Keratinocyte (primary cell): ENCODE results near the gene MRPS7. TPM values are rescaled to one million over a fixed set of nuclear protein-coding genes. Genes with fewer than 3 reads are reported as not detected.

Source experiments
- DNase-seq: peaks from one replicate; pipeline ENCODE4 v3.0.0-alpha.2; 2011; ENCODE audit warnings: low read depth, missing footprints, low spot score
- FAIRE-seq: peaks from 2 replicates; lab custom pipeline; 2011; peaks lifted over from hg19 to GRCh38; lab: Jason Lieb, UNC
- H2AFZ ChIP-seq: 2 replicates; pipeline ENCODE4 v1.6.0; 2012; ENCODE audit warnings: low read length, control low read depth, inconsistent platforms; ENCODE audit not compliant: control insufficient read depth
- H3K27ac ChIP-seq: 2 replicates; pipeline ENCODE4 v1.5.1; 2011; ENCODE audit warnings: low read length; ENCODE audit not compliant: control insufficient read depth, insufficient read depth
- H3K27me3 ChIP-seq: 3 replicates; pipeline ENCODE4 v1.6.0; 2011; ENCODE audit warnings: low read length; ENCODE audit not compliant: control insufficient read depth, insufficient read depth; ENCODE audit errors: extremely low read depth
- H3K36me3 ChIP-seq, 2 experiments: 2 replicates in 1 of 2; 3 replicates in 1 of 2; pipeline ENCODE4 v1.5.1; 2011; ENCODE audit warnings: low read length in 2 of 2, mild to moderate bottlenecking in 1 of 2; ENCODE audit not compliant: control insufficient read depth in 2 of 2, insufficient read depth in 2 of 2; ENCODE audit errors: extremely low read depth in 1 of 2
- H3K4me1 ChIP-seq: 3 replicates; pipeline ENCODE4 v1.5.1; 2011; ENCODE audit warnings: low read length; ENCODE audit not compliant: control insufficient read depth, insufficient read depth; ENCODE audit errors: extremely low read depth
- H3K4me2 ChIP-seq: 3 replicates; pipeline ENCODE4 v1.6.0; 2011; ENCODE audit warnings: low read depth, low read length; ENCODE audit not compliant: control insufficient read depth, insufficient read depth; ENCODE audit errors: extremely low read depth
- H3K4me3 ChIP-seq, 3 experiments: fragments of 200-600 bp in 1 of 3; sonication (generic) in 1 of 3; 2 replicates in 2 of 3; 3 replicates in 1 of 3; pipeline ENCODE4 v1.5.1; 2011 to 2016; ENCODE audit warnings: low read length in 3 of 3, mild to moderate bottlenecking in 3 of 3, control low read depth in 2 of 3, inconsistent platforms in 1 of 3, low read depth in 1 of 3, mixed read lengths in 1 of 3, mixed run types in 1 of 3, moderate library complexity in 1 of 3; ENCODE audit not compliant: control insufficient read depth in 2 of 3, insufficient read depth in 2 of 3; ENCODE audit errors: extremely low read depth in 1 of 3
- H3K79me2 ChIP-seq: 2 replicates; pipeline ENCODE4 v1.6.0; 2012; ENCODE audit warnings: low read length; ENCODE audit not compliant: control insufficient read depth, insufficient read depth
- H3K9ac ChIP-seq: 3 replicates; pipeline ENCODE4 v1.6.0; 2011; ENCODE audit warnings: low read length; ENCODE audit not compliant: control insufficient read depth, insufficient read depth; ENCODE audit errors: extremely low read depth
- H3K9me1 ChIP-seq: 3 replicates; pipeline ENCODE4 v1.6.0; 2011; ENCODE audit warnings: low read length; ENCODE audit not compliant: control insufficient read depth, insufficient read depth; ENCODE audit errors: extremely low read depth
- H3K9me3 ChIP-seq: 2 replicates; pipeline ENCODE4 v1.5.1; 2012; ENCODE audit warnings: low read depth, low read length; ENCODE audit not compliant: control insufficient read depth
- H4K20me1 ChIP-seq: 3 replicates; pipeline ENCODE4 v1.6.0; 2011; ENCODE audit warnings: low read length; ENCODE audit not compliant: control insufficient read depth, insufficient read depth; ENCODE audit errors: extremely low read depth
- CTCF ChIP-seq, 3 experiments: IDR thresholded peaks in 1 of 3; conservative IDR thresholded peaks in 1 of 3; optimal IDR thresholded peaks in 1 of 3; 2 replicates in 2 of 3; 3 replicates in 1 of 3; pipeline versions ENCODE3 to v1.5.1; 2011; ENCODE audit warnings: low read length in 3 of 3, mild to moderate bottlenecking in 3 of 3, moderate library complexity in 2 of 3, control low read depth in 1 of 3, inconsistent platforms in 1 of 3; ENCODE audit not compliant: insufficient read depth in 2 of 3; ENCODE audit errors: extremely low read depth in 1 of 3
- EZH2 ChIP-seq: IDR thresholded peaks from one replicate; pipeline ENCODE4 v1.6.1; 2012; ENCODE audit warnings: inconsistent platforms, mild to moderate bottlenecking, low read length, moderate library complexity
- dilution Hi-C: fragments of 300-500 bp; cut with MboI; formaldehyde crosslinking; loops from one replicate; pipeline ENCODE4 v1.7.0; 2020; ENCODE audit warnings: low sequenced_read_pairs; ENCODE audit not compliant: extremely low pct_ligation_motif_present
- polyA plus RNA-seq, 5 experiments: library from polyadenylated mRNA; depleted of rRNA in 3 of 5; stranded (reverse) in 3 of 5; stranded (forward) in 1 of 5; unstranded in 1 of 5; fragments of >200 nt; gene quantifications; 1 replicate in 1 of 5; 2 replicates in 3 of 5; 3 replicates in 1 of 5; pipeline versions ENCODE4 v1.2.1 to v1.2.3, GENCODE V29; 2011 to 2012; ENCODE audit warnings: missing spikeins in 2 of 5, low read depth in 1 of 5, low replicate concordance in 1 of 5

MRPS7 gene
- polyA plus RNA-seq, 1 donor (not counting 4 experiments of a cell fraction or from before 2014, with no cell fraction given): 79.0 TPM

GRCh38 chr17:75313941-75314551 is 52.4 kb downstream of the MRPS7 start:
- Histone ChIP-seq H3K4me2 (no peak overlapping the region), H3K9me1 (no peaks in the 10 kb centered on the region), H3K36me3 (peaks cover 8 to 10% of the 10 kb centered on the region in 2 experiments), H2AFZ (no peak overlapping the region), H3K9me3 (no peaks in the 10 kb centered on the region), H3K27me3 (no peaks in the 10 kb centered on the region), H3K27ac (no peak overlapping the region), H4K20me1 (no peaks in the 10 kb centered on the region), H3K79me2 (no peaks in the 10 kb centered on the region), H3K9ac (no peak overlapping the region), H3K4me3 (no peak overlapping the region), H3K4me1 (peaks cover 4% of the 10 kb centered on the region)
- no peak for FAIRE-seq
- dilution Hi-C loops: no loop called here
- TF ChIP-seq CTCF (optimal IDR thresholded peaks at IDR 0.05 in 1 of 3, IDR thresholded peaks at IDR 0.05 in 1 of 3, conservative IDR thresholded peaks at IDR 0.05 in 1 of 3; ENCODE audit: extremely low read depth in 1 of 3, insufficient read depth in 2 of 3, low read length in 3 of 3): no peak
- no peak for TF ChIP-seq EZH2
- no peak for DNase-seq

- no peaks in the 10 kb centered on the region for H3K79me2 ChIP-seq
- TF ChIP-seq EZH2 (no peak), CTCF (optimal IDR thresholded peaks at IDR 0.05 in 1 of 3, IDR thresholded peaks at IDR 0.05 in 1 of 3, conservative IDR thresholded peaks at IDR 0.05 in 1 of 3; ENCODE audit: extremely low read depth in 1 of 3, insufficient read depth in 2 of 3, low read length in 3 of 3) (no peak)
- no peak overlapping the region for H3K27ac ChIP-seq
- H3K4me2 ChIP-seq: no peak overlapping the region
- H3K4me3 ChIP-seq: no peak overlapping the region
- no peak overlapping the region for H3K9ac ChIP-seq
- no peak for DNase-seq
- H3K9me3 ChIP-seq: no peaks in the 10 kb centered on the region
- no peaks in the 10 kb centered on the region for H4K20me1 ChIP-seq
- H3K27me3 ChIP-seq: no peaks in the 10 kb centered on the region
- dilution Hi-C loops: no loop called here
- H3K9me1 ChIP-seq: no peaks in the 10 kb centered on the region
- no peaks in the 10 kb centered on the region for H3K4me1 ChIP-seq
- H3K36me3 ChIP-seq: peaks cover 15 to 16% of the 10 kb centered on the region in 2 experiments
- no peak overlapping the region for H2AFZ ChIP-seq
- FAIRE-seq: no peak
Observed at GRCh38 chr17:75315541-75316243, 54.0 kb downstream of the MRPS7 start.

Other genes with a start within 250 kb of the MRPS7 start
- gene MRPL58, start 249.2 kb upstream of the MRPS7 start, polyA plus RNA-seq: 43.3 to 61.1 TPM (median 53.6 TPM) in 3 replicates
- 240 to 406 TPM (median 276 TPM) in 3 replicates for gene ATP5PD, start 214.9 kb upstream of the MRPS7 start, polyA plus RNA-seq
- gene KCTD2, start 214.7 kb upstream of the MRPS7 start, polyA plus RNA-seq: 20.7 to 22.8 TPM (median 21.2 TPM) in 3 replicates
- gene SLC16A5, start 173.9 kb upstream of the MRPS7 start, polyA plus RNA-seq: 3.5 to 5.4 TPM (median 4.0 TPM) in 3 replicates
- 3.2 to 6.0 TPM (median 4.2 TPM) in 3 replicates for gene ARMC7, start 151.9 kb upstream of the MRPS7 start, polyA plus RNA-seq
- gene NT5C, start 130.1 kb upstream of the MRPS7 start, polyA plus RNA-seq: 29.9 to 38.1 TPM (median 38.0 TPM) in 3 replicates
- 67.5 to 452 TPM (median 142 TPM) in 3 replicates for gene JPT1, start 107.4 kb upstream of the MRPS7 start, polyA plus RNA-seq
- 107 to 393 TPM (median 230 TPM) in 3 replicates for gene SUMO2, start 78.9 kb upstream of the MRPS7 start, polyA plus RNA-seq
- gene NUP85, start 56.2 kb upstream of the MRPS7 start, polyA plus RNA-seq: 64.2 to 66.9 TPM (median 64.4 TPM) in 3 replicates
- 22.3 to 25.2 TPM (median 22.7 TPM) in 3 replicates for gene GGA3, start 273 bp upstream of the MRPS7 start, polyA plus RNA-seq
- 15.9 to 18.1 TPM (median 18.0 TPM) in 3 replicates for gene MIF4GD, start 9.4 kb downstream of the MRPS7 start, polyA plus RNA-seq
- gene SLC25A19, start 27.6 kb downstream of the MRPS7 start, polyA plus RNA-seq: 7.0 to 8.7 TPM (median 8.3 TPM) in 3 replicates
- gene GRB2, start 143.8 kb downstream of the MRPS7 start, polyA plus RNA-seq: 56.3 to 64.8 TPM (median 62.0 TPM) in 3 replicates
- gene TMEM94, start 194.8 kb downstream of the MRPS7 start, polyA plus RNA-seq: 11.7 to 25.1 TPM (median 13.6 TPM) in 3 replicates